Esophagus squamous epithelium (tissue), 4 donors: ENCODE data around the gene EIF2B2.

Experiments used
- CTCF ChIP-seq, 6 experiments: fragments of 450-650 bp in 4 of 6; fragments of 200-600 bp in 2 of 6; sonication (generic) in 2 of 6; IDR thresholded peaks; one replicate each; pipeline ENCODE4 v1.5.1; 2016 to 2019; ENCODE audit warnings: antibody characterized with exemption in 6 of 6, mild to moderate bottlenecking in 4 of 6, moderate library complexity in 4 of 6
- POLR2A ChIP-seq, 4 donors: fragments of 450-650 bp; IDR thresholded peaks; one replicate each; pipeline ENCODE4 v1.6.1; 2017; ENCODE audit warnings: antibody characterized with exemption in 4 of 4, mild to moderate bottlenecking in 4 of 4, moderate library complexity in 3 of 4

- TF ChIP-seq POLR2A (IDR thresholded peaks at IDR 0.05) (no peak), CTCF (IDR thresholded peaks at IDR 0.05) (no peak)
Measured at GRCh38 chr14:74973905-74974363, 28.8 kb upstream of the EIF2B2 start.
